Right renal pelvis (tissue), 4 donors: ENCODE measurements around the gene NAA60. TPM values are rescaled to one million over a fixed set of nuclear protein-coding genes. Genes with fewer than 3 reads are reported as not detected.
A peak's percentile ranks its signal among the peaks of the same experiment; 100 is the strongest.

Source experiments
- DNase-seq, 4 donors: peaks; one replicate each; pipeline ENCODE4 v3.0.0-alpha.2; 2013; ENCODE audit warnings: low read depth in 4 of 4, low spot score in 3 of 4, missing footprints in 1 of 4
- polyA plus RNA-seq, 4 donors: library from polyadenylated mRNA; unstranded; fragments of 120-200 nt; gene quantifications; one replicate each; pipeline ENCODE4 v1.2.1, GENCODE V29; 2013; ENCODE audit not compliant: insufficient read length in 4 of 4

NAA60 gene
- polyA plus RNA-seq, result 10 to 100 TPM; 63.3 to 78.9 (median 77.0) TPM

DNA sequence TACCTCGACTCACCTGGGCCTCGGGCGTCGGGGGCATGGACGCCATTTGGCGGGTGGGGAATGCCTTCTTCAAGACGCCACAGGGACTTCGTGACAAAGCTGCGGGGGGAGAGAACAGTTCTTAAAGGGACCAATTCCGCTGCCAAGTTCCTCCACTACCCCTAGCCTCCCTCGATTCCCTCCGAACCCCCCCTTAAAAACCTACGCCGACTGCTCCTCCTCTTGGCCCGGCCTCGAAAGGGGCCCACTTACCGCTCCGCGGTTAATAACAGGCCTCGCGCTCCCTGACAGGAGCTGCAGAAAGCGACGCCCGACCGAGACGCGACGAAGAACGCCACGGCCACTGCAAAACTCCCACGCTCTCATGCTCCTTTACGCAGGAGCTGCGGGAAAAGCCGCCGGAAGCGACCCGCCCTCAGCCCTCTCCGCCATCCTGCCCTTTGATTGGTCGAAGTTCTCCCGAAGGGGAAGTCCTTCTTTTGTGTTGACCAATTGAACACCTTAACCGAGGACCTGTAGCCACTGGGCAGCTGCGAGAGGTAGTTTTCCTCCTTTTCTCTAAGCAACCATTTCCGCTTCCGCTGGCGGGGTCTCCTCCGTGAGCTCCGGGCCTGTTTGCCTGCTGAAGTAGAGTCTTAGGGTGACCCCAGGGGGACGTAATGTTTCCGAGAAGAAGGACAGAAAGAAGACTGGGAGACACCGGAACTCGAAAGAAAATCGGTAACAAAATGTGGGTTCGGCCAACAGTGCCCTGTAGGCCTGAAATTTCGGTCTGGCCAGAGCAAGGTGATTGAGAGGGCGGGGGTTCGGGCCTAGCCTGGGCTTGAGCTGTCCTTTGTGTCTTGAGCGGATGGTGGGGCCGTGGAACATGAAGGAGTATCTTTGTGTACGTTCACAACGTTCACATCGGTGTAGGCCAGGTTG is at the start of gene NAA60, which contains the start of gene ZNF597:
Gene NAA60 (plus strand): TSS at position 573 of the 924 bp plus-strand sequence. CDS start 32,548 bp downstream, outside the sequence.
Gene ZNF597 (minus strand): TSS at position 397 of the 924 bp plus-strand sequence. CDS start 351 bp downstream, at position 46.
- peak; percentile 53 to 83 (median 72) for DNase-seq

DNA sequence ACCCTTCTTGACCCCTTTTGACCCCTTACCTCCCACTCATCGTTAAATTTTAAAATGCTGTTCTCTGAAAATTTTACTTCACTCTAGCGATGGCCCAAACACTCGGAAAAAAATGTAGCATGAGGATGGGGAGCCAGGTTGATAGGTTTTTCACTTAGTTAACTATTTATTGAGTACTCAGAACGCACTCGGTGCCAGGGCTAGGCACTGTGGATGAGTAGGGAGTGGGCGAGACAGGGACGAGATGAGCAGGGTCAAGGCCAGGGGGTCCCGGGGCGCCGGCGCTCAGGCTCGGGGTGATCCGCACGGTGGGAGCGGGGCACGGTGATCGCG is 43.1 kb upstream of the NAA60 start:
- DNase-seq, result no peak

DNA sequence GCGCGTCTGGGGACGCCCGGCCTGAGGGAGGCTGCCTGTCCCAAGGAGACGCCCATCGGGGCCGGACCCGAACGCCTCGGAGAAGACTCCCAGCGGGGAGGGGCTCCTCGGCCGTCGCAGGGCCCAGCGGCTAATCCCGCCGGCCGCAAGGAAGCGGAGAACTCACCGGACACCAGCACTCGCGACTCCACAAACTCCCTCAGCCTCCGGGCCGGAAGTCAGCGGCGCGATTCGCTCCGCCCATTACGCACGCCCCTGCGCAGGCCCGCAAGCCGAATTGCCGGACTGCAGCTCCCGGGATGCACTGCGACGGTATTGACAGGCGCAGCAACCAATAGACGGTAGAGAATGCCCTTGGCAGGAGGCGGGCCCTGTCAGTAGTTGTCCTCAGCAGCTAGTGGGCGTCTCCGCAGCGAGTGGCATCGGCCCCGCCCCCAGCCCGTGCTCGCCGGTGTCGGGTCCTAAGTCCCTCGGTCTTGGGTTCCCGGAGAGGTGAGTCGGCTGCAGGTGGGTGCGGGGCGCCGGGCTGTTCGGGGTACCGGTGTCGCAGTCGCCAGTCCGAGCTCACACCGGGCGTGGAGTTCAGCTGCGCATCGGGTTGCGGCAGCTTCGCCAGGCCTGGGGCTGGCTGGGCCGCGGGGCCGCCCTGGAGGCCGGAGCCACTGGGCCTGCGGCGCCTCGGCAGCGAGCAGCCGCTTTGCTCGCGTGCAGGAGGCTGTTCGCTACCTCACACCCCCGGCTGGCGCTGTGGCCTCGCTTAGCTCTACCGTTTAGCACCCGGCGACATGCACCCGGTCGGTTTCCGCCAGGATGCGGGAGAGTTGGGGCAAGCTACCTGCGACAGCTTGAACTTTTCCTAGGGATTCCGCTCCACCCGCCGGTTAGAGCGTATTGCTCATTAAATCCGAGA is 42.4 kb upstream of the NAA60 start, which contains the start of the genes ZNF174 and ZSCAN32:
Gene ZNF174 (plus strand): TSS at position 437 of the 910 bp plus-strand sequence. CDS start 790 bp downstream, outside the sequence.
Gene ZSCAN32 (minus strand): TSS at position 226 of the 910 bp plus-strand sequence. CDS start 3,447 bp downstream, outside the sequence.
- DNase-seq, result peak; percentile 96 to 99 (median 98)

DNA sequence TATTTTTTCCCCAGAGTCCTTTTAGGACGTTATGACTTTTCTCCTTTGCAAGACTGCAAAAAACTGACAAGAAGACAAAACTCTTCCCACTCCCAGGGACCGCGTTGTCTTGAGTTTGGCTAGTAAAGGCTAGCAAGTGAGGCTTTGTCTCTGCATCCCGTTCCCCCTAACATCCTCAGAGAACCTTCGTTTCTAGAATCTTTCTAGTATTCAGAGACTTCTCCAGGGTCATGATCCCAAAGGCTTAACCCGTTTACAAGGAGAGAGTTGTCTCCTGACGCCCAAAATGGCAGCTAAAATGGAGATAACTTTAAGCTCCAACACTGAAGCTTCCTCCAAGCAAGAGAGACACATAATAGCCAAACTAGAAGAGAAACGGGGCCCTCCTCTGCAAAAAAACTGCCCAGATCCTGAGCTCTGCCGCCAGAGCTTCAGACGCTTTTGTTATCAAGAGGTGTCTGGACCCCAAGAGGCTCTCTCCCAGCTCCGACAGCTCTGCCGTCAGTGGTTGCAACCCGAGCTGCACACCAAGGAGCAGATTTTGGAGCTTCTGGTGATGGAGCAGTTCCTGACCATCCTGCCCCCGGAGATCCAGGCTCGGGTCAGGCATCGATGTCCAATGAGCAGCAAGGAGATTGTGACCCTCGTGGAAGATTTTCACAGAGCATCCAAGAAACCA is 41.6 kb upstream of the NAA60 start:
- no peak for DNase-seq

DNA sequence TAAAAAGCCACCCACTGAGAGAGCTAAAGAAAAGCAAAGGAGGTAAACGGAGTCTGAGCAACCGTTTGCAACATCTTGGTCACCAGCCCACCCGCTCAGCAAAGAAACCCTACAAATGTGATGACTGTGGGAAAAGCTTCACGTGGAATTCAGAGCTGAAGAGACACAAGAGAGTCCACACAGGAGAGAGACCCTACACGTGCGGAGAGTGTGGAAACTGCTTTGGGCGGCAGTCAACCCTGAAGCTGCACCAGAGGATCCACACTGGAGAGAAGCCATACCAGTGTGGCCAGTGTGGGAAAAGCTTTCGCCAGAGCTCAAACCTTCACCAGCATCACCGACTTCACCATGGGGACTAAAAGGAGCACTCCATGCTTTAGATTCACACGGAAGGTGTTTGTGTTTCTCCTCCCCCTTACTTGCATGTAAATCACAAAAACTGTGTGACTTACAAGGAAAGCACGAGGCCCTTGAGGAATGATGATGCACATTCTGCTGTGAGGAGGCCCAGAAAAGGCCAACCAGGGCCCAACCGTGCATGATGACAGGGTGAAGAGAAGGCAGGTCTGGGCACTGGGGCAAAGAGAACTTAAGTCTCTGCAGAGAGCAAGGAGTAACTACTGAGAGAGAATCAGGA is 34.8 kb upstream of the NAA60 start:
- DNase-seq, result no peak

DNA sequence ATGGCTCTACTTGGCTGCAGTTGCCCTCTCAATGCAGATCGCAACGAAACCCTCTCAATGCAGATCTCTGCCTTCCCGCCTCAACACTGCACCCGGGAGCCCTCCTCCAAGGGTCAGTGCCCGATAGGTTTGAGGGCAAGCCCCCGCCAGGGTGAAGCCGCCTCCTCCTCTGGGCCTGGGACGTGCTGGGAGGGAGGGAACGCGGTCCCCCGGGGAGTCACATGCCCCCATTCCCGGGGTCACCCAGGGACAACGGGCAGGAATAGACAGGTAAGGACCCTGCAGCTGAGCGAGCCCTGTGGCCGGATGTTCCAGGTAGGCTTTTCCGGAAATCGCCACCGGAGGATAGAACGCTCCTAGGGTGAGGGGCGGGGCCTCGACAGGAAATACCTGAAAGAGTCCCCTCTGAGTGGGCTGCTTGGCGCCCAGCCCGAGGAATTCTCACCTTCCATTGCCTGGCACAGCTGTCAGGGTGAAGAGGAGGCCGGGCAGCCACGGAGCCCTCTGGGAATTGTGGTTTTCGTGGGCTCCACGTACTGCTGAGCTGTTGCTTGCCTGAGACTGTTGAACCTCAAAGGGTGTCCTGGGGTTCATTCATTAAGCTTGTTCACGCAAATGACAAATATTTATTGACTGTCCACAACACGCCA is 29.6 kb upstream of the NAA60 start:
- DNase-seq, result no peak

DNA sequence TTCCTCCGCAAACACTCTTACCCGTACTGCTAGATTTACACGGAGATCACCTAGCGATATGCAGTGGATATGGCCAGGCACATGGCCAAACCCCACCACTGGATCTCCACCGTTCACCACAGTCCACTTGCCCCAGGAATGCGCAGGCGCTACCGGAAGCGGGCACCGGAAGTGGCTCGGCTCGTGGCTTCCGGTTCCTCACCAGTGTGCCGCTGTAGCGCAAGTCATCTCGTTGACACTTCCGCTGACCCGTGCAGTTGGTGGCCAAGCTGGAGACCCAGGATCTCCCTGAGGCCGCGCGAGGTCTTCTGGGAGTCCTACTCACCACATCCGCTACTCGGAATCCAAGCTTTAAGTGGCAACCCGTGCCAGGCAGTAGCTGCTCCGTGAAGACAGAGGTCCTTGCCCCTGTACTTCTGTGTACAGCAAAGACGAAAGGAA is 11.7 kb upstream of the NAA60 start:
- DNase-seq, result no peak

DNA sequence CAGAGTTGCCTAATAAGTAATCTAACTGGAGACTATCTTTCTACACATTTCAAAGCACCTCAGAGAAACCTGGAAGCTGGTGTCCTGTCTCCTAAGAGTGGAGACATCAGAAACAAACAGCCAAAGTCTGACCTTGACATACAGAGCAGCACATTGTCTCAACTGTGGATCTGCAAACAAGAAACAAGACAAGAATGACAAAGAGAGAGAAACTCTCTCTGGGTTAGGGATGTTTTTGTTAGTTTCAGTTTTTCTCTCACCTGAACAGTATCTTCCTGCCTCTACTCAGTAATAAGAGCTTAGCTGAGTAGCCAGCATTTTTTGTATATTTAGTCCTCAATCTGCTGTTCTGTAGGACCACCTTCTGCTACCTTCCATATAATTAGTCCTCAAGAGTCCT is 9.1 kb upstream of the NAA60 start:
- DNase-seq, result no peak

DNA sequence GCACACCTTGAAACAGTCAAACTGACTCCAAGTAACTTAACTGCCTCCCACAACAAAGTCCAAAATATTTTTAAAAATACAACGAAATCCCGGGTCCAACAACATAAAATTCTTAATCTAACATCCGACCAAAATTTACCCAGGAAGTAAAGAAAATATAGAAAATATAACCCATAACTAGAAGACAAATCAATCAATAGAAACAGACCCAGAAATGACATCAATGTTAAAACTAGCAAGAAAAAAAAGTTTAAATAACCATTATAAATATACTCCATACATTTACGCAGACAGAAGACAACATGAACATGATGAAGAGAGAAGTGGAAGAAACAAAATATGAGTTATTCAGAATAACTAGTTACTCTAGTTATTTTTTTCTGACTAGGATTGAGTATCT is 3.8 kb upstream of the NAA60 start:
- no peak for DNase-seq

DNA sequence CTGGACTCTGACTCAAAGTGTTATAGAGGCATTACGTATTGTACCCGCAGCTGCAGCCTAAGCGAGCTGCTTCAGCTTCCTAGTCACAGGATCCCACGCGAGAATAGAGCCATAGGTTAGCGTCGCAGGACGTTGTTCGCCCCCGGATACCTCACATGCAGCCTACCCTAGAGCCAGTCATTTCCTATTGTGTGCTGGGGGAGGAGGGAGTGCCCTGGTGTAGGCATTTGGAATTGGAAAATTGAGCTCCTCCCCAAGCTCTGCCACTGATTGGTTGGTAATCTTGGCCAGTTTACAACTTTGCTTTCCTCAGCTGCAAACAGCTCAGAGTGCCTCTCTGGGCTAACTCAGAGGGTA is 530 bp downstream of the NAA60 start:
- no peak for DNase-seq

DNA sequence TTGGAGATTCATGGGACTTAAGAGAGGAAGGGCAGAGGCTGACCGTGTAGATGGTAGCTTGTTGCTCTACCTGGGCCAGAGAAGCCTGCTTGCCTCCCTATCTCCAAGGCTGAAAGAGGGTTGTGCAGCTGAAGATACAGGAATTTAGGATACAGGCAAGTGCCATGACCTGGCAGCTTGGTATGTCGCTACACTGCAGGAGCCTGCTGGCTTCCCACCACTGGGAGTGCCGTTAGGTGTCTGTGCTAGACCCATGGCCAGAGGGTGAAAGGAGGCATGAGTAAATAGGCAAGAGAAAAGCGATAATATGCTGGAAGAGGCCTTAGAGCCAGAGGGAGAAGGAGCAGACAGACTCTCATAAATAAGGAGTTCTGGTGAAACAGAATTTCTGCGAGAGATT is 10.6 kb downstream of the NAA60 start:
- DNase-seq, result no peak

DNA sequence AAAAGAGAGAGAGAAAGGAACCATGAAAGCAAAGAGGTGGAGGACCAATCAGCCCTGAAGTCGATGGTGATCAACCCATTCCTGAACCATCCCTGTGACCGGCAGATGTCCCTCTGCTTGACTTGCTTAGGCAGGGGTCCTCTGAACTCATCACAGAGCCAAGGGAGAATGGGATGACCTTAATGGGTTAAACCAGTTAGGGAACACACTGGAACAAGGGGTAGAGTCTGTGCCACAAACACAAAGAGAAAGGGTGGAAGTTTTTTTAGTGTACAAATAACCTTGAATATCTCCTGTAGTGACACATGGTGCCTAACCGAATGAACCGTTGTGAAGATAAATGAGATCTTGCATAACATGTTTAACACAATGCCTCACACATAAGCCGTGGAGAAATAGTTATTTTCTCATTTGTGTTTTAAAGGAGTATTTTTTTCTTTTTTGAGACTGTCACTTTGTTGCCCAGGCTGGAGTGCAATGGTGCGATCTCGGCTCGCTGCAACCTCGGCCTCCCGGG is 11.2 kb downstream of the NAA60 start:
- DNase-seq, result no peak

DNA sequence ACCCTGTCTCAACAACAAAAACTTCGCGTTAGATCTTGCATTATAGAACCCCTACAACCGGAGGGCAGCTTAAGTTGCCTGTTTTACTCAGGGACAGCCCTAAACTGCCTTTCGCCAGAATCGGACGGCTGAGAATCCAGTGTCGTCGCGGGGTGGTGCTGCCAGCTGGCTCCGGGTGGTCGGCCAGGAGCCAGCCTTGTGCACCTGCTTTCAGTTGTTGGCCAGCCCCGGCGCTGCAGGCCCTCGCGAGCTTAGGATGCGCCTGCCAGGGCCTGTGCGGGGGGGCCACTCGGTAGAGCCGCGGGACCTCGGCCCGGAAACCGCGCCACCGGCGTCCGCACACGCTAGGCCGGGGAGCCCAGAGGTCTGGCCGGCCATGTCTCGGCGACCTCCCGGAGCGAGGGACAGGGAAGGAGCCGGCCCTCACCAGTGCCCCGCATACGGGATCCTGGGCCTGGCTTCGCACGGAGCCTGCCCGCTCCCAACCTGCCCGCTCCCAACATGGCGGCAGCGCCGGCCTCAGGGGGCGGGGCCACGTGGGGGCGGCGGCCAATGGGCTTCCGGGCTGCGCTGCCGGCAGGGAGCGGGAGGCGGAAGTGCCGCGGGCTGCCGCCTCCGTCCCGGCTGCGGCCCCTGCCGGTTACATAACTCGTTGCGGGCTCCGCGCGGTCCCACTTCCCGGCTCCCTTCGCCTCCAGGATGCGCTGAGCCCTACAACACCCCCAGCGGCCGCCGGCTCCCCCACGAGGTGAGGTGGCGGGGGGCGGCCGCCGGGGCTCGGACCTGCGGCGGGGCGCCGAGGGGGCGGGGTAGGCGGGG is 14.2 kb downstream of the NAA60 start:
- peak; percentile 78 to 86 (median 82) for DNase-seq

DNA sequence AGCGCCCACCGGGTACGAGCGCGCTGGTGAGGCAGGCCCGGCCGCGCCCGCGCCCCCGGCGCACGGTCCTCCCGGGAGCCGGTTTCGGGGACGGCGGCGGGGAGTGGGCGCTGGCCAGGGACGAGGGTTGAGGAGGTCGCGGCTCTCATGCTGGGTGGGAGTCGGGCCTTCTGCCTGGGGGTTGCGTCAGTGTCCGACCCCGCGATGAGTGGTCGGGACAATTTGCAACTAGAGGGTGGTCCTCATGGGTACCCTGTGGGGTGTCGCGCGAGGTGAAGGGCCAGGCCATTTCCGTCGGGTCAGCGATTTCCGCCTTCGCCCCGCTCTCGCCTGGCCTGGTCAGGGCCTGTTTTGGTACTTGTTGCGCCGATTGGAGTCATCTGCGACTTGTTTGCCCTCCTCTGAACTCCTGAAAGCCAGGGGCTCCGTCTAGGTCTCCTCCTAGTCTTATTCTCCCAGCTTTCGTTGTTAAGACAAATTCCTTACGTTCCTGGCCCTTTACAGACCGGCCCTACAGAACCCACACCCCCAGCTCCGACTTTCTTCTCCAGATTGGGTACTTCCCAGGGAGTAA is 14.9 kb downstream of the NAA60 start:
- DNase-seq, result no peak

DNA sequence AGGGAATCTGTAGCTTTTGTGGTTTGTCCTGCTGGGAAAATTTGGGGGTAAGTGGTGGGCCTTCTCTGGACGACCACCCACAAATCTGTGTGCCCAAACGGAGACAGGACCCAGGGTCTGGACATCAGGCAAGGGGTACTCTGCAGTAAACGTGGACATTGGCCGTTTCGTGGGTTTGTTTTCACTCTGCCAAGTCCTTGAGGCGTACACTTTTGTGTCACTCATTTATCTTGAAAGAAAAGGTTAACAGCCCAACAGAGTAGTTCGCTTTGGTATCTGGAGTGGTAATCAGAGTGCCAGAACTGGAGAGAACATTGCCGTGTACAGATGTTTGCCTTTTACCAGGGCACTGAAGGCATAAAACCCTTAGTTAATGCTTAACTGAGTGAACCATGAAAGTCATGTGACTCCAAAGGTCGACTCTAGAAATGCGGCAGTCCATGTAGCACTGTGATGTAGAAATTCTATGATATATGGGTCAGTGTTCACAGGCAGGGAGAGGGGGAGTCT is 15.4 kb downstream of the NAA60 start:
- peak in 2 of 4 donors; percentile 65 for DNase-seq

DNA sequence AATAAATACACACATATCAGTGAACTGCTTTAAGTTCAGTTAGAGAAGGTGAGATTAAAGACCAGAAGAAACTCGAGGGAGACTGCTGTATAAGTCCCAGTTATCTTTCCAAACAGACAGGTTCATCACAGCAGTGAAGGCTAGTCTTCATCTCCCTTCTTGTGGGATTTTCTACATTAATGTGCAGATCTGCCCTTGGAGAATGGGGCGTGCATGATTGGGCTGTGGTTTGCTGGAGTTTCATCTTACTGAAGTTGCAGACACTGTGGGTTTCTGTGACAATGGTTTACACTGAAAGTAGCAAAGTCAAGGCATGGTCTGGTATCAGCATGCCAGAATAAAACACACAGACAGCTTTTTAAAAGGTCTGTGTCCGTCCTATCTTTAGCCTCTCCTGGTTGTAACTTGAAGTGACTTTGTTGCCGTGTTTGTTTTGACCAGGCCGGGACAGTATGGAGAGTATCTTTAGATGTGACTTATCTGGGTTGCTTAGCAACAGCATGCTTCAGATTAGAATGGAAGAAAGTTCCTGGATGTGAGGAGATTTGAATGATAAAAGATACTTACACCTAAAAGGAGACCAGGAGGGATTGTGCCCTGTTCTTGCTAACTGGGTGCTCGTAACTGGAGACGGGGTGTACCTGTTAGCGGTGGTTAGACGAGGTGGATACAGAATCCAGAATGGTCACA is 16.1 kb downstream of the NAA60 start:
- DNase-seq, result no peak

DNA sequence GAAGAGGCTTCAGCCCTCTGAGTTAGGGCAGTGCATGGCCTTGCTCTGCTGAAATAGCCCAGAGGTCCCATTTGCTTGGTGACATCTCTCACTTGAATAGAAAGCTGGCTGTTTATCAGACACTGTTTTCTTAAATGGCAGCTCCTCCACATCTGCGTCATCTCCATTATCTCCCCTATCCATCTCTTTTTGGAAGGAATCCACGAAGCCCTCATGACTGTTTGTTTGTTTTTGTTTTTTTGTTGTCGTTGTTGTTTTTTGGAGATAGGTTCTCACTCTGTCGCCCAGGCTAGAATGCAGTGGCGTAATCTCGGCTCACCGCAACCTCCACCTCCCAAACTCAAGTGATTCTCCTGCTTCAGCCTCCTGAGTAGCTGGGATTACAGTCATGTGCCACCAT is 16.6 kb downstream of the NAA60 start:
- DNase-seq, result no peak
